GM12878 (cell line): Measurements from ENCODE around the gene RABL6. TPM values are rescaled to one million over a fixed set of nuclear protein-coding genes. Genes with fewer than 3 reads are reported as not detected.

Experiments
- ATF7 ChIP-seq: fragments of 450-650 bp; IDR thresholded peaks from 2 replicates; pipeline ENCODE4 v1.6.1; 2016; ENCODE audit warnings: low read depth, mild to moderate bottlenecking
- EED ChIP-seq: sonication (generic); IDR thresholded peaks from 2 replicates; pipeline ENCODE4 v1.6.1; 2016; ENCODE audit warnings: antibody characterized with exemption, low read depth
- IKZF1 ChIP-seq: fragments of 450-650 bp; conservative IDR thresholded peaks from 2 replicates; pipeline ENCODE4 v1.6.1; 2017; ENCODE audit warnings: antibody characterized with exemption, mild to moderate bottlenecking
- MEF2B ChIP-seq: fragments of 450-650 bp; IDR thresholded peaks from 2 replicates; pipeline ENCODE4 v1.6.1; 2018; ENCODE audit warnings: mild to moderate bottlenecking, moderate library complexity; ENCODE audit not compliant: partially characterized antibody, poor library complexity, severe bottlenecking
- MTA2 ChIP-seq: fragments of 450-650 bp; IDR thresholded peaks from 2 replicates; pipeline ENCODE4 v1.6.1; 2016; ENCODE audit warnings: low read depth, mild to moderate bottlenecking, moderate library complexity
- NBN ChIP-seq: fragments of 450-650 bp; IDR thresholded peaks from 2 replicates; pipeline ENCODE4 v1.6.1; 2016
- RAD21 ChIP-seq: IDR thresholded peaks from 2 replicates; pipeline ENCODE4 v1.6.1; 2011; ENCODE audit warnings: mild to moderate bottlenecking, low read depth, low read length, moderate library complexity; ENCODE audit not compliant: insufficient read depth
- SMAD1 ChIP-seq: fragments of 450-650 bp; IDR thresholded peaks from 2 replicates; pipeline ENCODE4 v1.6.1; 2018; ENCODE audit warnings: mild to moderate bottlenecking, low read depth; ENCODE audit not compliant: partially characterized antibody
- TCF12 ChIP-seq: IDR thresholded peaks from 2 replicates; pipeline ENCODE4 v1.6.1; 2011; ENCODE audit warnings: low read depth, mild to moderate bottlenecking, low read length
- polyA plus RNA-seq, 11 experiments: library from polyadenylated mRNA; depleted of rRNA in 4 of 11; unstranded in 6 of 11; stranded (reverse) in 5 of 11; fragments of >200 nt; fragmentation: Nextera tagmentation in 4 of 11; fragmentation: Illumina TruSeq in 1 of 11; extraction: Ambion mirVana in 4 of 11; extraction: Trizol in 1 of 11; gene quantifications; 1 replicate in 1 of 11; 2 replicates in 10 of 11; pipeline versions ENCODE4 v1.2.1 to v1.2.3, GENCODE V29; 2011 to 2016; ENCODE audit warnings: inconsistent platforms in 2 of 11, missing spikeins in 2 of 11, low read depth in 1 of 11
- total RNA-seq, 4 experiments: library from RNA; depleted of rRNA in 3 of 4; stranded (reverse); fragments of >200 nt in 3 of 4; fragmentation: Illumina TruSeq in 1 of 4; extraction: Trizol in 1 of 4; gene quantifications; 2 replicates each; pipeline versions ENCODE4 v1.2.1 to v1.2.3, GENCODE V29; 2013 to 2021
- TF ChIP-seq, protein P1 (sequence below), 3 experiments: IDR thresholded peaks in 2 of 3; conservative IDR thresholded peaks in 1 of 3; 2 replicates each; pipeline ENCODE4 v1.5.1; 2011; ENCODE audit warnings: low read depth in 3 of 3, low read length in 3 of 3, mild to moderate bottlenecking in 3 of 3, control low read depth in 2 of 3, moderate library complexity in 2 of 3, inconsistent platforms in 1 of 3, mixed read lengths in 1 of 3; ENCODE audit not compliant: control insufficient read depth in 2 of 3, insufficient read depth in 1 of 3; ENCODE audit errors: extremely low read depth in 1 of 3
- TF ChIP-seq, protein P2 (sequence below): IDR thresholded peaks from 2 replicates; pipeline ENCODE4 v1.6.1; 2011; ENCODE audit warnings: low read depth, mild to moderate bottlenecking, low read length, moderate library complexity, borderline replicate concordance; ENCODE audit errors: extremely low read depth

Gene RABL6
- total and polyA plus RNA-seq, 10 of the 15 experiments (the other 5 are each of a cell fraction or from before 2014, with no cell fraction given): 1.4 to 134 (median 42.7) TPM

DNA sequence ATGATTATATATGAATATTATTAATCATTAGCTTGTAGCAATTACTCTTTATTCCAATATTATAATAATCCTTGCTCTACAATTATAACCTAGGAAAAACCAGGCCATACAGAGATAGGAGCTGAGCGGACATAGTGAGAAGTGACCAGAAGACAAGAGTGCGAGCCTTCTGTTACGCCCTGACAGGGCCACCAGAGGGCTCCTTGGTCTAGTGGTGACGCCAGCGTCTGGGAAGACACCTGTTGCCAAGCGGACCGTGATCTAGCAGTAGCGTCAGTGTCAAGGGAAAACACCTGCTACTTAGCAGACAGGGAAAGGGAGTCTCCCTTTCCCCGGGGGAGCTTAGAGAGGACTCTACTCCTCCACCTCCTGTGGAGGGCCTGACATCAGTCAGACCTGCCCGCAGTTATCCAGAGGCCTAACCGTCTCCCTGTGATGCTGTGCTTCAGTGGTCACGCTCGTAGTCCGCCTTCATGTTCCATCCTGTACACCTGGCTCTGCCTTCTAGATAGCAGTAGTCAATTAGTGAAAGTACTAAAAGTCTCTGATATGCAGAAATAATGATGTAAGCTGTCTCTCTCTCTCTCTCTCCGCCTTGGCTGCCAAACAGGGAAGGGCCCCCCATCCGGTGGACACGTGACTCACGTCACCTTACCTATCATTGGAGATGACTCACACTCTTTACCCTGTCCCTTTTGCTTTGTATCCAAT, 41.2 kb upstream of the RABL6 start (continued):
- TF ChIP-seq IKZF1 (peak; percentile 51), RAD21 (0 out of 2 replicates have a peak, but pooled peaks have one; percentile 7), ATF7 (peak; percentile 95), SMAD1 (peak; percentile 20), TCF12 (0 out of 2 replicates have a peak, but pooled peaks have one; percentile 15), MTA2 (peak; percentile 66; the same call in 1 of the 2 replicates), NBN (peak; percentile 68; the same call in 1 of the 2 replicates), EED (peak; percentile 86), MEF2B (peak; percentile 46)
- TF ChIP-seq, protein P1, sequence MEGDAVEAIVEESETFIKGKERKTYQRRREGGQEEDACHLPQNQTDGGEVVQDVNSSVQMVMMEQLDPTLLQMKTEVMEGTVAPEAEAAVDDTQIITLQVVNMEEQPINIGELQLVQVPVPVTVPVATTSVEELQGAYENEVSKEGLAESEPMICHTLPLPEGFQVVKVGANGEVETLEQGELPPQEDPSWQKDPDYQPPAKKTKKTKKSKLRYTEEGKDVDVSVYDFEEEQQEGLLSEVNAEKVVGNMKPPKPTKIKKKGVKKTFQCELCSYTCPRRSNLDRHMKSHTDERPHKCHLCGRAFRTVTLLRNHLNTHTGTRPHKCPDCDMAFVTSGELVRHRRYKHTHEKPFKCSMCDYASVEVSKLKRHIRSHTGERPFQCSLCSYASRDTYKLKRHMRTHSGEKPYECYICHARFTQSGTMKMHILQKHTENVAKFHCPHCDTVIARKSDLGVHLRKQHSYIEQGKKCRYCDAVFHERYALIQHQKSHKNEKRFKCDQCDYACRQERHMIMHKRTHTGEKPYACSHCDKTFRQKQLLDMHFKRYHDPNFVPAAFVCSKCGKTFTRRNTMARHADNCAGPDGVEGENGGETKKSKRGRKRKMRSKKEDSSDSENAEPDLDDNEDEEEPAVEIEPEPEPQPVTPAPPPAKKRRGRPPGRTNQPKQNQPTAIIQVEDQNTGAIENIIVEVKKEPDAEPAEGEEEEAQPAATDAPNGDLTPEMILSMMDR (IDR thresholded peaks at IDR 0.05 in 2 of 3, conservative IDR thresholded peaks at IDR 0.05 in 1 of 3; ENCODE audit: control insufficient read depth in 2 of 3, extremely low read depth in 1 of 3, insufficient read depth in 1 of 3, low read depth in 3 of 3, low read length in 3 of 3): peak; percentile 17 to 31 (median 22); a peak in 3 of 6 replicates
- TF ChIP-seq, protein P2, sequence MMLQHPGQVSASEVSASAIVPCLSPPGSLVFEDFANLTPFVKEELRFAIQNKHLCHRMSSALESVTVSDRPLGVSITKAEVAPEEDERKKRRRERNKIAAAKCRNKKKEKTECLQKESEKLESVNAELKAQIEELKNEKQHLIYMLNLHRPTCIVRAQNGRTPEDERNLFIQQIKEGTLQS: peak; percentile 18; the same call in 1 of the 2 replicates
- TF ChIP-seq, all 136 proteins: peak for 25; not testable (repeated sequence) for 111
